Peyer's patch (tissue), 4 donors: ENCODE data around the gene DNAH3.

ENCODE experiments used
- CTCF ChIP-seq, 6 experiments: fragments of 450-650 bp in 4 of 6; fragments of 200-600 bp in 2 of 6; sonication (generic) in 1 of 6; IDR thresholded peaks; one replicate each; pipeline ENCODE4 v1.5.1; 2017 to 2019; ENCODE audit warnings: antibody characterized with exemption in 6 of 6, mild to moderate bottlenecking in 3 of 6, moderate library complexity in 1 of 6
- POLR2A ChIP-seq, 2 donors: fragments of 450-650 bp; IDR thresholded peaks; one replicate each; pipeline ENCODE4 v1.5.1; 2017; ENCODE audit warnings: antibody characterized with exemption in 2 of 2, mild to moderate bottlenecking in 2 of 2, moderate library complexity in 2 of 2

GRCh38 chr16:21021316-21021715 lies 129.3 kb downstream of the DNAH3 start:
- TF ChIP-seq CTCF (IDR thresholded peaks at IDR 0.05): no peak
- no peak for TF ChIP-seq POLR2A (IDR thresholded peaks at IDR 0.05)
